Stomach (tissue), 9 donors: Measurements from ENCODE around the gene LMX1A. TPM values are rescaled to one million over a fixed set of nuclear protein-coding genes. Genes with fewer than 3 reads are reported as not detected.

Source experiments
- DNase-seq, 2 donors: peaks; one replicate each; pipeline versions ENCODE4 v3.0.0 to v3.0.0-alpha.2; 2013 to 2019
- H3K27ac ChIP-seq, 5 donors: fragments of 200-600 bp in 4 of 5; sonication (generic) in 4 of 5; one replicate each; pipeline ENCODE4 v1.5.1; 2013 to 2019; ENCODE audit warnings: mild to moderate bottlenecking in 1 of 5, moderate library complexity in 1 of 5
- H3K27me3 ChIP-seq, 3 donors: fragments of 200-600 bp; sonication (generic); one replicate each; pipeline ENCODE4 v1.5.1; 2017 to 2019; ENCODE audit warnings: mixed run types in 1 of 3
- H3K36me3 ChIP-seq, 4 donors: fragments of 200-600 bp; sonication (generic); 1 replicate in 3 of 4; 2 replicates in 1 of 4; pipeline ENCODE4 v1.5.1; 2016 to 2019
- H3K4me1 ChIP-seq, 4 donors: fragments of 200-600 bp; sonication (generic); one replicate each; pipeline ENCODE4 v1.5.1; 2016 to 2019
- H3K4me3 ChIP-seq, 4 donors: fragments of 200-600 bp; sonication (generic) in 3 of 4; one replicate each; pipeline ENCODE4 v1.5.1; 2016 to 2019; ENCODE audit warnings: mild to moderate bottlenecking in 1 of 4
- H3K9me3 ChIP-seq, 4 donors: fragments of 200-600 bp; sonication (generic); one replicate each; pipeline ENCODE4 v1.5.1; 2016 to 2019
- EP300 ChIP-seq: sonication (generic); formaldehyde crosslinking; IDR thresholded peaks from one replicate; pipeline ENCODE4 v1.6.1; 2017; ENCODE audit warnings: antibody characterized with exemption
- POLR2A ChIP-seq, 4 donors: fragments of 450-650 bp; IDR thresholded peaks; one replicate each; pipeline ENCODE4 v1.6.1; 2016; ENCODE audit warnings: antibody characterized with exemption in 4 of 4, control low read depth in 2 of 4, mild to moderate bottlenecking in 1 of 4, moderate library complexity in 1 of 4
- POLR2AphosphoS5 ChIP-seq, 3 donors: sonication (generic); formaldehyde crosslinking; IDR thresholded peaks; one replicate each; pipeline ENCODE4 v1.6.1; 2016; ENCODE audit warnings: antibody characterized with exemption in 3 of 3
- WGBS, 5 donors: extraction: QIAGEN DNeasy Blood & Tissue Kit in 3 of 5; methylation state at CpG; one replicate each; pipeline versions ENCODE4 v1.1.5 to v1.1.7; 2013 to 2018; 5-methylcytosine and 5-hydroxymethylcytosine counted together
- intact Hi-C: fragments of 100-400 bp; cut with DNase I; formaldehyde crosslinking; loops from one replicate; pipeline ENCODE4 v1.15.1; 2023; ENCODE audit warnings: low total_unique reads
- polyA plus RNA-seq, 3 donors: library from polyadenylated mRNA; stranded (reverse); fragments of 200-250 nt; gene quantifications; one replicate each; pipeline ENCODE4 v1.2.3, GENCODE V29; 2013
- total RNA-seq, 5 donors: library from RNA; depleted of rRNA; stranded (reverse); fragments of >200 nt; gene quantifications; one replicate each; pipeline versions ENCODE4 v1.1.0 to v1.2.3, GENCODE V29; 2014 to 2016
- TF ChIP-seq, protein P1 (sequence below), 7 experiments: fragments of 450-650 bp in 4 of 7; fragments of 200-600 bp in 3 of 7; sonication (generic) in 3 of 7; IDR thresholded peaks; one replicate each; pipeline ENCODE4 v1.5.1; 2016 to 2019; ENCODE audit warnings: antibody characterized with exemption in 7 of 7, control low read depth in 2 of 7, mild to moderate bottlenecking in 1 of 7
- donor health status: healthy with polysubstance abuse.
- donor health status: Bipolar disorder and iron deficiency.
- donor health status: healthy.

Gene LMX1A
- total and polyA plus RNA-seq, 8 donors: not detected

DNA sequence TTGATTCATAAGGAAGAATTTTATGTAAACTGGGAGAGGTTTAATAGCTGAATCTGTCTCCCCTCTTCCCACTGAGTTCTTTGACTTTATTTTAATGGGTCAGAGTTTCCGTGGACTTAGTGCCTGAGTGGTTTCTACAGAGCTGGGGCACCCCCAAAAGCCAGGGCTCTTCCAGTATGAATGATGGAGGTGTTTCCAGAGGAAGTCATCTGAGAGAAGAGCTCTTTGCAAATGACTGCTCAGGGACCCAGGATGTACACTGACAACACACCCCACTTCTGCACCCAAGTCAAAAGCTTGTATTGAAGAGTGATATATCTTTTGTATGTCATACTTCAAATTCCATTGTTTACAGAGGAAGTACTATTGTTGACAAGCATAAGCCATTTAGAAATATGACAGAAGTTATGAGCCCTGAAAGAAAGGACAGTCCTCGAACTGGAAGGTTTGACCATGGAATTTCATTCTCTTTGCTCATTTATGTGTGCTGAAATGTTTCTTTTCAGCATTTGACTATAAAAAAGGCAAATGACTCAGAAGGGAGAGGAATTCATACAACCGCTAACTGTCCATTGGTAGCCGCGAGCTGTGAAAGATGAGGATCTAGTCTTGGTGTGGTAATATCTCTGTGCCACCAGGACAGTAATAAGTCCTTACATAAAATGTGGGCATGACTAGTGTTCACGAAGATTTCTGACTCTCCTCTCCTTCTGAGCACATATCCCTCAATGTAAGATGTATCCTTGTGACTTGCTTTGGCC, 25.4 kb upstream of the LMX1A start:
- intact Hi-C loops: no loop called here
- WGBS, 5 donors: 72 to 93% (median 83%) methylated on average over 6 of the region's 6 CpGs
- no peak for TF ChIP-seq POLR2AphosphoS5 (IDR thresholded peaks at IDR 0.05)
- TF ChIP-seq, protein P1, sequence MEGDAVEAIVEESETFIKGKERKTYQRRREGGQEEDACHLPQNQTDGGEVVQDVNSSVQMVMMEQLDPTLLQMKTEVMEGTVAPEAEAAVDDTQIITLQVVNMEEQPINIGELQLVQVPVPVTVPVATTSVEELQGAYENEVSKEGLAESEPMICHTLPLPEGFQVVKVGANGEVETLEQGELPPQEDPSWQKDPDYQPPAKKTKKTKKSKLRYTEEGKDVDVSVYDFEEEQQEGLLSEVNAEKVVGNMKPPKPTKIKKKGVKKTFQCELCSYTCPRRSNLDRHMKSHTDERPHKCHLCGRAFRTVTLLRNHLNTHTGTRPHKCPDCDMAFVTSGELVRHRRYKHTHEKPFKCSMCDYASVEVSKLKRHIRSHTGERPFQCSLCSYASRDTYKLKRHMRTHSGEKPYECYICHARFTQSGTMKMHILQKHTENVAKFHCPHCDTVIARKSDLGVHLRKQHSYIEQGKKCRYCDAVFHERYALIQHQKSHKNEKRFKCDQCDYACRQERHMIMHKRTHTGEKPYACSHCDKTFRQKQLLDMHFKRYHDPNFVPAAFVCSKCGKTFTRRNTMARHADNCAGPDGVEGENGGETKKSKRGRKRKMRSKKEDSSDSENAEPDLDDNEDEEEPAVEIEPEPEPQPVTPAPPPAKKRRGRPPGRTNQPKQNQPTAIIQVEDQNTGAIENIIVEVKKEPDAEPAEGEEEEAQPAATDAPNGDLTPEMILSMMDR (IDR thresholded peaks at IDR 0.05): no peak
- TF ChIP-seq EP300: no peak
- TF ChIP-seq POLR2A (IDR thresholded peaks at IDR 0.05): no peak
- H3K36me3 ChIP-seq: no peaks in the 10 kb centered on the region
- H3K27me3 ChIP-seq: peaks cover 0 to 8% (median 0%) of the 10 kb centered on the region in 3 donors
- no peaks in the 10 kb centered on the region for H3K9me3 ChIP-seq
- peaks cover 0 to 9% (median 1%) of the 10 kb centered on the region in 4 donors for H3K4me1 ChIP-seq
- DNase-seq: no peak
- no peak overlapping the region for H3K27ac ChIP-seq
- H3K4me3 ChIP-seq: no peak overlapping the region

DNA sequence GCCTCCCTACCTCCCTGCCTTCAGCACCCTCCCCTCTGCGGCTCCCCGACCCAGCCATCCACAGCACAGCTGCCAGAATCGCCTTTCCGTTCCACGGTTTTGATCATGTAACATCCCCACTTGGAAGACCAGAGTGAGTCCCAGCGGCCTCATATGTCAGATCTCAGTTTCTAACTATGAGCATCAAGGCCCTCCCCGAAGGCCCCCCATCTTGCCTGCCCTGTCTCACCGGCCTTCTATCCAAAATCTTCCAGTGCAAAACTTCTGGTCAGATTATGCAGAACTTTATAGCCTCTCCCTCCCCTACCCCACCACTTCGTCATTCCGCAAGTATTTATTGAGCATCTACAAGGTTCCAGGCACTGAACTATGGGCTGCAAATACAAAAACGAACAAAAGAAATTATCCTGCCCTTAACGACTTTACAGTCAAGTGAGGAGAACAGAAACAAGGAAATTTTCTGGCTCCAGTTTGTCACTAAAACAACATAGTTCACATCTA, 20.3 kb upstream of the LMX1A start:
- peaks cover 11 to 20% (median 18%) of the 10 kb centered on the region in 4 donors for H3K4me1 ChIP-seq
- intact Hi-C loops: no loop called here
- peak overlapping the region; percentile 33 to 48 (median 46) for H3K4me3 ChIP-seq
- no peak for DNase-seq
- WGBS, 5 donors: 17 to 30% (median 19%) methylated on average over 12 of the region's 12 CpGs
- TF ChIP-seq EP300 (no peak), POLR2AphosphoS5 (IDR thresholded peaks at IDR 0.05) (no peak), POLR2A (IDR thresholded peaks at IDR 0.05) (no peak)
- TF ChIP-seq, protein P1 (IDR thresholded peaks at IDR 0.05): no peak
- no peaks in the 10 kb centered on the region for H3K9me3 ChIP-seq
- H3K27me3 ChIP-seq: peaks cover 0 to 51% (median 9%) of the 10 kb centered on the region in 3 donors
- no peaks in the 10 kb centered on the region for H3K36me3 ChIP-seq
- peak overlapping the region; percentile 47 to 85 (median 75) for H3K27ac ChIP-seq

DNA sequence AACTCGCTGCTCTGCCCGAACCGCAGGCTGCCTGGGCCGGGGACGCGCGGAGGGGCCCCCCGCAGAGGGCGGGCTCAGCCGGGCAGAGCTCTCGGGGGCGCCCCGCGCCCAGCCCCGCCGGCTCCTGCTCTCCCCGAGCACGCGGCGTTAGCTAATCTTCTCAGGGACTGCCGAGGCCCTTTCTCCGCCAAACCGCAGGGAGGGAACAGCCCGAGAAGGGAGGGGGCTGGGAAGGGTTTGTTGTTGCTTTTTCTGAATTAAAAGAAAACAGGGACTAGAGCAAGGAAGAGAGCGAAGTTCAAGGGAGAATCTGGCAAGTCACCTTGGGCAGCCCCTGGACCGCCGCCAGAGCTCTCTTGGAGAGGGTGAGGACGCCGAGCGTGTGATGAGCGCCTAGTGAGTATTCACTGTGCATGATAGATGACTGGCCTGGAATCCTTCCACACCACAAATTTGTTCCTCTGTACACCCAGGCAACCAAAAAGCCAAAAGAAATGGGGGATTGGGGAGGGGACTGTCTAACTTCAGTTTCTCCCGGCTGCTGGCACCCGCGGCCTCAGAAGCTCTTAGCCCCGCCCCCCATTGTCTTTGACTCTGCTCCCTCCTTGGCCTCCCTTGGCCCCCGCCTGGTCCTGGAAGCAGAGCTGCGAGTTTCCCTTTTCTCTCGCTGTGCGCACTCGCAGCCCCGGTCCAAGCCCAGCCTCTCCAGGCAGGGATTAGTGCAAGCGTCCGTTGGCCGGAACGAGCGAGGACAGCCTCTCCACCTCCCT, 19.7 kb upstream of the LMX1A start:
- WGBS, 5 donors: 1 to 2% (median 1%) methylated on average over 45 to 46 of the region's 46 CpGs
- TF ChIP-seq POLR2A (IDR thresholded peaks at IDR 0.05) (no peak), POLR2AphosphoS5 (IDR thresholded peaks at IDR 0.05) (peak in 1 of 3 donors; percentile 3), EP300 (no peak)
- TF ChIP-seq, protein P1 (IDR thresholded peaks at IDR 0.05): no peak

DNA sequence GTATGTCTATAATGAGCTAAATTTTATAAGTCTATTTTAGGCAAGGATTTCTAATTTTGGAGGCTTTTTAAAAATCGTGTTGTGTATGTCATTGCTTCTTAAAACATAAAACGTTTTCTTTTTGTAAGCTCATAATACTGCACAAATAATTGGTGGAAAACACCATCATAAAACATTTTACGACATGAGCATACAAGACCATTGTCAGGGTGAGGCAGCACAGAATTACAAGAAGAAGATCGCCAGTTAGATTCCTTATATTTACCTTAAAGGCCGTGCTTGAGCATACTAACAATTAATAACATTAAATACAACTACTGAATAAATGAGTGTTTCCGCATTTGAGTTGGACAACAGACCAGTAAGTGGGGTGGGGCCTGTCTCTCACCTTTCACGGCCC, 19.1 kb upstream of the LMX1A start:
- H3K27me3 ChIP-seq: peaks cover 0 to 60% (median 9%) of the 10 kb centered on the region in 3 donors
- intact Hi-C loops: no loop called here
- H3K4me3 ChIP-seq: peak overlapping the region; percentile 33 to 48 (median 46)
- DNase-seq: no peak
- WGBS, 5 donors: 23 to 30% (median 24%) methylated on average over 7 of the region's 7 CpGs
- H3K27ac ChIP-seq: peak overlapping the region; percentile 2 to 85 (median 75)
- peaks cover 11 to 23% (median 20%) of the 10 kb centered on the region in 4 donors for H3K4me1 ChIP-seq
- TF ChIP-seq POLR2A (IDR thresholded peaks at IDR 0.05) (no peak), EP300 (no peak), POLR2AphosphoS5 (IDR thresholded peaks at IDR 0.05) (no peak)
- TF ChIP-seq, protein P1 (IDR thresholded peaks at IDR 0.05): no peak
- no peaks in the 10 kb centered on the region for H3K36me3 ChIP-seq
- H3K9me3 ChIP-seq: no peaks in the 10 kb centered on the region

More for the DNA sequence above, 19.7 kb upstream of the LMX1A start:
- intact Hi-C loops: no loop called here
- H3K4me1 ChIP-seq: peaks cover 11 to 23% (median 20%) of the 10 kb centered on the region in 4 donors
- DNase-seq: peak; percentile 65 to 94
- peaks cover 0 to 57% (median 9%) of the 10 kb centered on the region in 3 donors for H3K27me3 ChIP-seq
- H3K4me3 ChIP-seq: peak overlapping the region; percentile 33 to 48 (median 46)
- H3K27ac ChIP-seq: peak overlapping the region; percentile 47 to 85 (median 75)
- H3K36me3 ChIP-seq: no peaks in the 10 kb centered on the region
- H3K9me3 ChIP-seq: no peaks in the 10 kb centered on the region
